Measurements from ENCODE around the gene LYSMD3.

DNA sequence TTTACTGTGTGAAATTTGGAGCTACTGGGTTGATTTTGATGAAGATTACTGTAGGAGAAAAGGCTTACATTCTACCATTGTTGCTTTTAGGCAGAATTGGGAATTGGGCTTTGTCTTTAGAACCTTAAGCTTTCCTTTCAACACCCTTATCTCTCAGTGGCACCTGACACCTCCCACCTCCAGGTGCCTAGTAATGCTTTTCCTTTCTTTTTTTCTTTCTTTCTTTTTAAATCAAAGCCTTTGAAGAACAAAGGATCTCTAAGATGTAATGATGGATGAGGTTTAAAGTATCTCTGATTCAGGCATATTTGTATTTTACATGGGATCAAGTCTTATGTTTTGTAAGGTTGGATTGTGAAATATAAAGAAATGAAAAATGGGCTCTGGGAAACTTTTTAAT is 26.3 kb upstream of the LYSMD3 start:
- TF ChIP-seq, protein P1, sequence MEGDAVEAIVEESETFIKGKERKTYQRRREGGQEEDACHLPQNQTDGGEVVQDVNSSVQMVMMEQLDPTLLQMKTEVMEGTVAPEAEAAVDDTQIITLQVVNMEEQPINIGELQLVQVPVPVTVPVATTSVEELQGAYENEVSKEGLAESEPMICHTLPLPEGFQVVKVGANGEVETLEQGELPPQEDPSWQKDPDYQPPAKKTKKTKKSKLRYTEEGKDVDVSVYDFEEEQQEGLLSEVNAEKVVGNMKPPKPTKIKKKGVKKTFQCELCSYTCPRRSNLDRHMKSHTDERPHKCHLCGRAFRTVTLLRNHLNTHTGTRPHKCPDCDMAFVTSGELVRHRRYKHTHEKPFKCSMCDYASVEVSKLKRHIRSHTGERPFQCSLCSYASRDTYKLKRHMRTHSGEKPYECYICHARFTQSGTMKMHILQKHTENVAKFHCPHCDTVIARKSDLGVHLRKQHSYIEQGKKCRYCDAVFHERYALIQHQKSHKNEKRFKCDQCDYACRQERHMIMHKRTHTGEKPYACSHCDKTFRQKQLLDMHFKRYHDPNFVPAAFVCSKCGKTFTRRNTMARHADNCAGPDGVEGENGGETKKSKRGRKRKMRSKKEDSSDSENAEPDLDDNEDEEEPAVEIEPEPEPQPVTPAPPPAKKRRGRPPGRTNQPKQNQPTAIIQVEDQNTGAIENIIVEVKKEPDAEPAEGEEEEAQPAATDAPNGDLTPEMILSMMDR (IDR thresholded peaks at IDR 0.05; ENCODE audit: poor library complexity): no peak
- no peak for TF ChIP-seq EZH2 (IDR thresholded peaks at IDR 0.05; ENCODE audit: borderline replicate concordance)
- no peak for TF ChIP-seq EZH2phosphoT487 (IDR thresholded peaks at IDR 0.05; ENCODE audit: low read depth, severe bottlenecking, unreplicated experiment)
